AG09309 (cell line): ENCODE measurements around the gene TMEM147.

Experiments
- DNase-seq: peaks from one replicate; pipeline ENCODE4 v3.0.0-alpha.2; 2010; ENCODE audit warnings: low read depth
- H3K4me3 ChIP-seq: 2 replicates; pipeline ENCODE4 v1.5.1; 2011; ENCODE audit warnings: mild to moderate bottlenecking, low read depth, low read length, moderate library complexity; ENCODE audit not compliant: control insufficient read depth
- CTCF ChIP-seq: IDR thresholded peaks from 2 replicates; pipeline ENCODE4 v1.5.1; 2011; ENCODE audit warnings: mild to moderate bottlenecking, low read depth, low read length, inconsistent platforms; ENCODE audit not compliant: insufficient read depth, control insufficient read depth; ENCODE audit errors: missing control alignments

Gene TMEM147

GRCh38 chr19:35544110-35544802 lies 1.2 kb upstream of the TMEM147 start:
- peak overlapping the region; percentile 95 for H3K4me3 ChIP-seq
- TF ChIP-seq CTCF = no peak
- no peak for DNase-seq

- peak overlapping the region; percentile 95 for H3K4me3 ChIP-seq
- DNase-seq = no peak
- TF ChIP-seq CTCF = no peak
Observed at GRCh38 chr19:35545855-35546381, 492 bp downstream of the TMEM147 start.

- TF ChIP-seq CTCF = no peak
- no peak for DNase-seq
- H3K4me3 ChIP-seq = peak overlapping the region; percentile 95
Observed at GRCh38 chr19:35546532-35546931, 1.1 kb downstream of the TMEM147 start.

- peak; percentile 80 for TF ChIP-seq CTCF
- peak; percentile 10 for DNase-seq
- no peak overlapping the region for H3K4me3 ChIP-seq
Observed at GRCh38 chr19:35549174-35549788, 3.9 kb downstream of the TMEM147 start.

GRCh38 chr19:35549879-35550523 lies 4.6 kb downstream of the TMEM147 start:
- DNase-seq = no peak
- TF ChIP-seq CTCF = no peak
- H3K4me3 ChIP-seq = no peak overlapping the region

GRCh38 chr19:35551091-35551810 lies 5.8 kb downstream of the TMEM147 start:
- no peak for TF ChIP-seq CTCF
- no peak for DNase-seq
- H3K4me3 ChIP-seq = no peak overlapping the region
